ENCODE results near the gene C20orf144.
A peak's percentile ranks its signal among the peaks of the same experiment; 100 is the strongest.
"Not testable (repeated sequence)": the region's sequence is repeated elsewhere in the genome, so short reads cannot be mapped to it uniquely, and the experiment has no call there.

Gene C20orf144

DNA sequence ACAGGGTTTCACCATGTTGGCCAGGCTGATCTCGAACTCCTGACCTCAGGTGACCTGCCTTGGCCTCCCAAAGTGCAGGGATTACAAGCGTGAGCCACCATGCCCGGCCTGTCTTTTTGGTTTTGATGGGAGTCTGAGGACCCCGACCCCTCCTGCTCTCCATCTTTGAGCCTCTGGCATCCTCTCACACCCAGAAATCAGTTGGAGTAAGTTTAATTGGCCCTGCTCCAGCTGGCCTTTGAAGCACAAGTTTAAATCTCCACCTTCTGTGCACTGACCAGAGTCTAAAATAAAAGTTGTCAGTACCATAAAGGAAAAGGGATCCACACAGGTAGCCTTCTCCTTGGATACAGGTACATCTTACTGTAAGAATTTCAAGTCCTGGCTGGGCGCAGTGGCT is 15.9 kb upstream of the C20orf144 start:
- DNase-seq: no peak
- H3K27me3 ChIP-seq: no peaks in the 10 kb centered on the region
- TF ChIP-seq, protein P1, sequence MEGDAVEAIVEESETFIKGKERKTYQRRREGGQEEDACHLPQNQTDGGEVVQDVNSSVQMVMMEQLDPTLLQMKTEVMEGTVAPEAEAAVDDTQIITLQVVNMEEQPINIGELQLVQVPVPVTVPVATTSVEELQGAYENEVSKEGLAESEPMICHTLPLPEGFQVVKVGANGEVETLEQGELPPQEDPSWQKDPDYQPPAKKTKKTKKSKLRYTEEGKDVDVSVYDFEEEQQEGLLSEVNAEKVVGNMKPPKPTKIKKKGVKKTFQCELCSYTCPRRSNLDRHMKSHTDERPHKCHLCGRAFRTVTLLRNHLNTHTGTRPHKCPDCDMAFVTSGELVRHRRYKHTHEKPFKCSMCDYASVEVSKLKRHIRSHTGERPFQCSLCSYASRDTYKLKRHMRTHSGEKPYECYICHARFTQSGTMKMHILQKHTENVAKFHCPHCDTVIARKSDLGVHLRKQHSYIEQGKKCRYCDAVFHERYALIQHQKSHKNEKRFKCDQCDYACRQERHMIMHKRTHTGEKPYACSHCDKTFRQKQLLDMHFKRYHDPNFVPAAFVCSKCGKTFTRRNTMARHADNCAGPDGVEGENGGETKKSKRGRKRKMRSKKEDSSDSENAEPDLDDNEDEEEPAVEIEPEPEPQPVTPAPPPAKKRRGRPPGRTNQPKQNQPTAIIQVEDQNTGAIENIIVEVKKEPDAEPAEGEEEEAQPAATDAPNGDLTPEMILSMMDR (IDR thresholded peaks at IDR 0.05): no peak
- intact Hi-C loops (cut with DNase I; ENCODE audit: low total_unique reads): no loop called here
- H3K4me1 ChIP-seq: peaks cover 0 to 36% (median 29%) of the 10 kb centered on the region in 4 donors
- H3K27ac ChIP-seq: no peak overlapping the region
- H3K4me3 ChIP-seq: no peak overlapping the region
- H3K9me3 ChIP-seq: no peaks in the 10 kb centered on the region
- peaks cover 14 to 46% (median 19%) of the 10 kb centered on the region in 3 donors for H3K36me3 ChIP-seq

DNA sequence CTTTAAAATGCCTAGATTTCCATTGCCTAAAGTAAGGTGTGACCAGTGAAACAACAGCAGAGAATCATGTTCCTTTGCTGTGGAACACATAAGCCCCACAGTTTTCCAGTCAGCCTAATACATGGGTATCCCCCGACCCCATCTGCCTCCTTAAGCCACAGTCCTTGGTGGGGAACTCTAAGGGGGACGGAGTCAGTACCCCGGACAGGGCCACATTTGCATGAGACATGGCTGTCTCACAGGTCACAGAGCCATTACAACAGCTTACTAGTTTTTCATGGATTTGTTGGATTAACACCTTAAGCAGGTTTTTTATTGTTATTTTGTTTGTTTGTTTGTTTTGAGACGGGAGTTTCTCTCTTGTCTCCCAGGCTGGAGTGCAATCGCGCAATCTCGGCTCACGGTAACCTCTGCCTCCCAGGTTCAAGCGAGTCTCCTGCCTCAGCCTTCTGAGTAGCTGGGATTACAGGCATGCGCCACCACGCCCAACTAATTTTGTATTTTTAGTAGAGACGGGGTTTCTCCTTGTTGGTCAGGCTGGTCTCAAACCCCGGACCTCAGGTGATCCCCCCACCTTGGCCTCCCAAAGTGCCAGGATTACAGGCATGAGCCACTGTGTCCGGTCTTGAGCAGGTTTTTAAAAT is 15.0 kb upstream of the C20orf144 start:
- DNase-seq; intact Hi-C loops (cut with DNase I; ENCODE audit: low total_unique reads); H3K27me3 ChIP-seq; H3K9me3 ChIP-seq: not testable (repeated sequence)
- Histone ChIP-seq H3K4me3 (peak overlapping the region; percentile 33 to 39), H3K27ac (peak overlapping the region; percentile 65 to 80), H3K36me3 (peaks cover 10 to 37% (median 19%) of the 10 kb centered on the region in 3 donors), H3K4me1 (peaks cover 0 to 41% (median 29%) of the 10 kb centered on the region in 4 donors)

DNA sequence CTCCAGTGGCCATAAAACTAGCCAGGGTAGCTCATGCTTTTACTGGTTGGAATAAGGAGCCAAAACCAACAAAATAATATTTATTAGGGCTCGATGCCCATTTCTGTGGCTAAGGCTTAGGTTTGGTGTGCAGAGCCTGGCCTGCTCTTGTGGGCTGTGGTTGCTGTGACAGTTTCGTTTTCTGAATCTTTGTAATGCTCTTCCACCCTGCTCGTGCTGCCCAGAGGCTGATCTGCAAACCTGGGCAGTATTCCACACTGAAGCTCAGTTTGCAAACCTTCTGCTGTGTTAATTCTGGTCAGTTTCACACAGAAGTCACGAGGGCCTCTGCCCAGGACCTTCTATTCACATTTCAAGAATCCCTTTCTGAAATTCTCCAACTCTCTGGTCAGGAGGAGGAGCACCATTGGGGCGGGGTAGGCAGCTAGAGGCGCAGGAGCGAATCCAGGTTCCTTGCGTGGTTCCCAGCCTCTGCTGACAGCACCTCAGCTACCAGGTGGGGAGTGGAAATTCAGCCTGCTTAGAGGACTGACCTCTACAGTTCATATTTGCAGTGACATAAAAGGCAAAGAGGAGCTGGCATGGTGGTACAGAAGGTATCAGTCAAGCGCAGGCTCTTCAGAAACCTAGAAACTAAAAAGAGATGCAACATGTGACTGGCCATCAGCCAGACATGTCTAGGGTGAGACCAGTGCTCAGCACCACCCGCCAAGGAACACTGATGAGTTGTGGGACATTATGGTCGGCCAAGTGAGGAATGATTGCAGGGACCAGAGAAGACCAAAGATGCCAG is 14.3 kb upstream of the C20orf144 start:
- intact Hi-C loops (cut with DNase I; ENCODE audit: low total_unique reads): no loop called here
- TF ChIP-seq, protein P1 (IDR thresholded peaks at IDR 0.05): no peak
- H3K36me3 ChIP-seq: peaks cover 10 to 31% (median 19%) of the 10 kb centered on the region in 3 donors
- no peaks in the 10 kb centered on the region for H3K27me3 ChIP-seq
- peak overlapping the region; percentile 65 to 80 for H3K27ac ChIP-seq
- peaks cover 0 to 41% (median 29%) of the 10 kb centered on the region in 4 donors for H3K4me1 ChIP-seq
- peak; percentile 47 to 82 for DNase-seq
- H3K4me3 ChIP-seq: peak overlapping the region; percentile 33 to 39
- no peaks in the 10 kb centered on the region for H3K9me3 ChIP-seq

DNA sequence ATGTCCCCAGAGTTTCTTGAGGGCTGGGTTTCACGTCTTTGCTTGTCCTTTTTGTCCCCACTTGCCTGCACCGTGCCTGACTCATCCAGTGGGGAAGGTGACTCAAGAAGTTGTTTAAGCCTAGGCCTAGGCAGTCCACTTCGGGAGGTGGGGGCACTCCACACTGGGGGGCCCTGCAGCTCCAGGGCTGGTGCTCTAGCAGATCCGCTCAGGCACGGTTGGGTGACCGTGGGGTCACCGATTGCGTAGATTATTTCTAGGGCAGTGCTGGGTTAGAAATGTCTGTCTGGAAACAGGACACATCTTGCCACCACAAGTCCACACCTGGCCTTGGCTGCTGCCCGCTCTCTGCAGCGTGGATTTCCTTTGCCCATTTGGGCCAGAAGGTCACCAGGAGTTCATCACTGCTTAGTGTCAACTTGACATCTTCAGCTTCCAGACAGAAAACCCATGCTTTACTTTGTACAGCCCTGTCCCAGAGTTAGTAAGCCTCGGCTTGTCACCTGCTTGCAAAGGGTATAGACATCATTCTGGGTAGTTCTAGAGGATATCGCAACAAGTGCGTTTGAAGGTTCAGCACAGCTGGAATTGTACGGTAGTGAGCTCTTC is 13.6 kb upstream of the C20orf144 start:
- Histone ChIP-seq H3K4me1 (peaks cover 0 to 47% (median 34%) of the 10 kb centered on the region in 4 donors), H3K36me3 (peaks cover 10 to 24% (median 19%) of the 10 kb centered on the region in 3 donors), H3K27ac (peak overlapping the region; percentile 65 to 80), H3K27me3 (no peaks in the 10 kb centered on the region), H3K4me3 (peak overlapping the region in 1 of 2 donors; percentile 39), H3K9me3 (no peaks in the 10 kb centered on the region)
- intact Hi-C loops (cut with DNase I; ENCODE audit: low total_unique reads): no loop called here
- no peak for DNase-seq
- TF ChIP-seq, protein P1 (IDR thresholded peaks at IDR 0.05): no peak

DNA sequence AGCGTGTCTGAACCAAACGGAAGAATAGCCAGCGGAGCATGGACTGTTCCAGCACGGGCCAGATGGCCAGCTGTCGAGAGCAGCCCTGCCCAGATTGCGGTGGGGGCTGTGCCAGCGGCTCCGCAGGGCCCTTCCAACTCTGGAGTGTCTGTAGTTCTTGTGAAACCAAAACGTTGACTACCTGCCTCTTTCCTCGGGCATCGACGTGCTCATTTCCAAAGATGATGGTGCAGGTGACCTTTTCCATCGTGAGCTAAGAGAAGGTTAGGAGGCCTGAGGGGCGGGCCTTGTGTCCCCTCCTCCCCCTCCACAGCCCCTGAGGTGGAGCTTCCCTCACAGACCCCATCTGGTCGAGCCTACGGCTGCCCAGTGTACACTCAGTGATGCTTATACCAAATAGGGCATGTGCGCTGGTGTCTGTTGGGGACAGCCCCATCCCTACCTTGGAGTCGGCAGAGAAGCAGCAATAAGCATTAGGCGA is 12.9 kb upstream of the C20orf144 start:
- no peaks in the 10 kb centered on the region for H3K27me3 ChIP-seq
- H3K9me3 ChIP-seq: no peaks in the 10 kb centered on the region
- intact Hi-C loops (cut with DNase I; ENCODE audit: low total_unique reads): no loop called here
- TF ChIP-seq, protein P1 (IDR thresholded peaks at IDR 0.05): no peak
- peak overlapping the region; percentile 65 to 80 for H3K27ac ChIP-seq
- no peak overlapping the region for H3K4me3 ChIP-seq
- peak in 1 of 2 donors; percentile 79 for DNase-seq
- peaks cover 9 to 19% (median 15%) of the 10 kb centered on the region in 3 donors for H3K36me3 ChIP-seq
- peaks cover 0 to 55% (median 36%) of the 10 kb centered on the region in 4 donors for H3K4me1 ChIP-seq
